ENCODE measurements around the gene HDAC10. TPM values are rescaled to one million over a fixed set of nuclear protein-coding genes. Genes with fewer than 3 reads are reported as not detected.

The HDAC10 gene
- total RNA-seq, 1 donor from 2014 or later, result 36.8 TPM

DNA sequence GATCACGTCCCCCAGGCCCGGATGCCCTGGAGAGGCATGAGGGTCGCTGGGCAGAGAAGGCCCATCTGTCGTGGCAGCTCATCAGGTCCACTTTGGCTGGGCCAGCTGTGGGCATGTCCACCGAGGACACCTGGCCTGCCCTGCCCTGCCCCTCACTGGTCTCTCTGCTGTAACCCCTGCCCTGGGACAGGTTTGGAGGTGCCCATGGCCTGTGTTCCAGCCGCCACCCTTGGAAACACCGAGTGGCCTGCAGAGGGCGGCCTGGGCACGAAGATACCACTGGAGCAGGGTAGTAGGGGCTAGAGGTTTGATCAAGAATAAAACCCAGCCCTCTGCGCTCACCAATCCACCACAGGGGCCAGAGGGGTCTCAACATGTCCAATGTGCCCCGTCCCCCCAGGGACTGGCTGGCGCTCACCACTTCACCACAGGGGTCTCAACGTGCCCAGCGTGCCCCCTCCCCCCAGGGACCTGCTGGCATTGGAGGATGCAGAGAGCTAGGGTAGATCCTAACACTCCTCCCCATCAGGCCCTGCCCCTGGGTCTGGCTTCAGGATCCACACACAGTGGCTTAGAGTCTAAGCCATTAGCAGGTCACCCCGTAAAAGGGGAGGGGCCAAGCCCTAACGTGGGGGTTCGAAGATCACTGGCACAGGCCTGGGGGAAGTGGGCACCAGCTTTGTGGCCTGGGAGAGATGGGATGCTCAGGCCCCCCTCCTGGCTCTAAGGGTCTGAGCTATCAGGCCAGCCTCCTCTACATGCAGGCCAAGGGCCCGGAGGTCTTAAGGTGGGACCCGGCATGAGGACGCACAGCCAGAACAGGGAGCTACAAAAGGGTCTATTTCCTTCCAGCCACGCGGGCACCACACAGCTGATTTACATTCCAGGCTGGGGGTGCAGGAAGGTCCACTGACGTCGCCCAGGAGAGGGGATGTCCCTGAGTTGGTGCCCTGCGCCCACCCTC lies 1.3 kb upstream of the HDAC10 start:
- H3K4me1 Mint-ChIP-seq (ENCODE audit: low read depth), result peaks cover 8% of the 10 kb centered on the region
- H3K36me3 Mint-ChIP-seq (ENCODE audit: low read depth), result peaks cover 3% of the 10 kb centered on the region
- no peak overlapping the region for H3K27ac Mint-ChIP-seq (ENCODE audit: unreplicated experiment)
- no peak overlapping the region for H3K4me3 Mint-ChIP-seq (ENCODE audit: unreplicated experiment)
- no peaks in the 10 kb centered on the region for H3K27me3 Mint-ChIP-seq (ENCODE audit: low read depth)
- H3K9me3 Mint-ChIP-seq (ENCODE audit: low read depth), result no peaks in the 10 kb centered on the region
- TF ChIP-seq, protein P1, sequence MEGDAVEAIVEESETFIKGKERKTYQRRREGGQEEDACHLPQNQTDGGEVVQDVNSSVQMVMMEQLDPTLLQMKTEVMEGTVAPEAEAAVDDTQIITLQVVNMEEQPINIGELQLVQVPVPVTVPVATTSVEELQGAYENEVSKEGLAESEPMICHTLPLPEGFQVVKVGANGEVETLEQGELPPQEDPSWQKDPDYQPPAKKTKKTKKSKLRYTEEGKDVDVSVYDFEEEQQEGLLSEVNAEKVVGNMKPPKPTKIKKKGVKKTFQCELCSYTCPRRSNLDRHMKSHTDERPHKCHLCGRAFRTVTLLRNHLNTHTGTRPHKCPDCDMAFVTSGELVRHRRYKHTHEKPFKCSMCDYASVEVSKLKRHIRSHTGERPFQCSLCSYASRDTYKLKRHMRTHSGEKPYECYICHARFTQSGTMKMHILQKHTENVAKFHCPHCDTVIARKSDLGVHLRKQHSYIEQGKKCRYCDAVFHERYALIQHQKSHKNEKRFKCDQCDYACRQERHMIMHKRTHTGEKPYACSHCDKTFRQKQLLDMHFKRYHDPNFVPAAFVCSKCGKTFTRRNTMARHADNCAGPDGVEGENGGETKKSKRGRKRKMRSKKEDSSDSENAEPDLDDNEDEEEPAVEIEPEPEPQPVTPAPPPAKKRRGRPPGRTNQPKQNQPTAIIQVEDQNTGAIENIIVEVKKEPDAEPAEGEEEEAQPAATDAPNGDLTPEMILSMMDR (IDR thresholded peaks at IDR 0.05), result peak; percentile 85
- no peak for DNase-seq (ENCODE audit: low spot score)

DNA sequence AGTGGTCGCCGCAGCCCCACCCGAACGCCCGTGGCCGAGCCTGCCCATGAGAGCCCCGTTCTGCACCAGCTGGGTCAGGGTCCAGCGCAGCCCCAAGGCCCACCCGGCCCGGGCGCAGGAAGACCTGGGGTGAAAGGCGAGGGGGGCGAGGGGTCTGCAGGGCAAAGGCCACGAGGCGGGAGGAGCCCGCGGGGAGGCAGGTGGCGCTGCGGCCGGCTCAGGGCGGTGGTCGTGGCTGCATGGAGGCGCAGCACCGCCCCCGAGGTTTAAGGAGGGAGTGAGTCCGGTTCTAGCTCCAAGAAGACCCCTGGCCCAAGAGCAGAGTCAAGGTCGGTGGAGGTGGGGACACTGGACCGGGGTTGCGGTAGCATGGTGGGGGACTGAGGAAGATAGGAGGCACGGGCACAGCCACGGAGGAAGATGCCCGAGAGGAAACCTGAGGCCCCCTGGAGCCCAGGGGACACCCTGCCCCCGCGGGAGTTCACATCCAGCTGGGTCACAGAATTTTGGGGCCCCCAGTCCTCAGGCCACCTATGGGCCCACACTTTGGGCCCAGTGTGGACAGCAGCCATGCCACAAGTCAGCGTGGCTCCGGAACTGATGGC lies 514 bp upstream of the HDAC10 start:
- H3K4me1 Mint-ChIP-seq (ENCODE audit: low read depth), result peaks cover 8% of the 10 kb centered on the region
- H3K9me3 Mint-ChIP-seq (ENCODE audit: low read depth), result no peaks in the 10 kb centered on the region
- DNase-seq (ENCODE audit: low spot score), result no peak
- H3K4me3 Mint-ChIP-seq (ENCODE audit: unreplicated experiment), result peak overlapping the region; percentile 22
- H3K27ac Mint-ChIP-seq (ENCODE audit: unreplicated experiment), result peak overlapping the region; percentile 27
- H3K36me3 Mint-ChIP-seq (ENCODE audit: low read depth), result peaks cover 5% of the 10 kb centered on the region
- TF ChIP-seq, protein P1 (IDR thresholded peaks at IDR 0.05), result no peak
- H3K27me3 Mint-ChIP-seq (ENCODE audit: low read depth), result no peaks in the 10 kb centered on the region

DNA sequence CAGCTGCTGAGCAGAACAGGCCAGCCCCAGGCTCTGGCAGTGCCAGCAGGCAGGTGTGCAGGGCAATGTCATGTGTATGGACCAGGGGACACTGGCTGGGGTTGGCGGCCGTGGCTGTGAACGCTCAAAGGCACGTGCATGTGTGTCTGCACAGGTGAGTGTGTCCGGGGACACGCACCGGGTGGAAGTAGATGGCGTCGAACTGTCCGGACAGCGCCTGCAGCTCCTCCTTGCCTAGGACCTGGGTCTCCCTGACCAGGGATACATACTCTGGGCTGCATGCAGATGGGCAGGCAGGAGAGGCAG lies 863 bp downstream of the HDAC10 start:
- peaks cover 5% of the 10 kb centered on the region for H3K36me3 Mint-ChIP-seq (ENCODE audit: low read depth)
- no peaks in the 10 kb centered on the region for H3K9me3 Mint-ChIP-seq (ENCODE audit: low read depth)
- peaks cover 12% of the 10 kb centered on the region for H3K4me1 Mint-ChIP-seq (ENCODE audit: low read depth)
- no peak for DNase-seq (ENCODE audit: low spot score)
- no peaks in the 10 kb centered on the region for H3K27me3 Mint-ChIP-seq (ENCODE audit: low read depth)
- TF ChIP-seq, protein P1 (IDR thresholded peaks at IDR 0.05), result no peak
- H3K4me3 Mint-ChIP-seq (ENCODE audit: unreplicated experiment), result peak overlapping the region; percentile 78
- H3K27ac Mint-ChIP-seq (ENCODE audit: unreplicated experiment), result peak overlapping the region; percentile 17

DNA sequence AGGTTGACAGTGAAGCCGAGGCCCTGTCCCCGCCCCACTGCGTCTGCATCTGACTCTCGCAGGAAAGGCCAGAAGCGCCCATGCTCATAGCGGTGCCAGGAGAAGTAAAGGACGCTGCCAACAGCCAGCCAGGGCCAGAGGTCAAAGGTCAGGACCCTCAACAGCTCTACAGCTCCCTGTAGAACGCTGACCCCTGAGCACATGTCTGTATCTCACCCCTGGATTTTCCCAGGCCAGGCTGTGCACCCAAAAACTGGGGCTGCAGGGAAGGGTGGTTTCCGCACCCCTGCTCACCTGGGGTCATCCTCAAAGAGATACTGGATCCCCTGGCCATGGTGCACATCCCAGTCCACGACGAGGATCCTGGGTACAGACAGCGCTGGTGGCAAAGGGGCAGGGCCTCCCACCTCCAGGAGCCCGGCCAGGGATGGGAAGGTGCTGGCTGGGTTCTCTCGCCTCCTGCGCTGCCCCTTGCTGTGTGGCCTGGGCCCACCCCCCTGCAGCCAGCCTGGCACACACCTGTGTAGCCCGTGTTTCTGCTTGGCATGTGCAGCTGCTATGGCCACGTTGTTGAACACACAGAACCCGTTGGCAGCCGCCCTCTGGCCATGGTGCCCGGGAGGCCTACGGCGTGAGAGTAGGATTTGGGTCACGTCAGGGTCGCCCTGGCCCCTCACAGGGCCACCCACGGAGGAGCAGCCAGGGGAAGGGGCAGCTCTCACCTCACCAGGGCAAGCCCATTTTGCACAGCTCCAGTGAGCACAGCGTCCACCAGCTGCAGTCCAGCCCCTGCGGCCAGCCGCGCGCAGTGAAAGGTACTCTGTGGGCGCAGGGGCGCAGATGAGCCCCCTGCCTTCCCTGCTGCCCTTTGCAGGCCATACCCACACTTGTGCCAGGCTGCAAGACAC lies 1.5 kb downstream of the HDAC10 start:
- peaks cover 16% of the 10 kb centered on the region for H3K4me1 Mint-ChIP-seq (ENCODE audit: low read depth)
- peak overlapping the region; percentile 78 for H3K4me3 Mint-ChIP-seq (ENCODE audit: unreplicated experiment)
- no peaks in the 10 kb centered on the region for H3K27me3 Mint-ChIP-seq (ENCODE audit: low read depth)
- H3K27ac Mint-ChIP-seq (ENCODE audit: unreplicated experiment), result peak overlapping the region; percentile 17
- H3K36me3 Mint-ChIP-seq (ENCODE audit: low read depth), result peaks cover 5% of the 10 kb centered on the region
- TF ChIP-seq, protein P1 (IDR thresholded peaks at IDR 0.05), result no peak
- DNase-seq (ENCODE audit: low spot score), result no peak
- no peaks in the 10 kb centered on the region for H3K9me3 Mint-ChIP-seq (ENCODE audit: low read depth)
